CD14-positive monocyte (primary cell): ENCODE measurements around the gene MEIS1. TPM values are rescaled to one million over a fixed set of nuclear protein-coding genes. Genes with fewer than 3 reads are reported as not detected.

Experiments used
- DNase-seq, 3 donors: peaks; one replicate each; pipeline ENCODE4 v3.0.0-alpha.2; 2011 to 2022
- H2AFZ ChIP-seq: 2 replicates; pipeline ENCODE4 v1.6.0; 2012; ENCODE audit warnings: mild to moderate bottlenecking, low read depth, low read length, inconsistent platforms; ENCODE audit not compliant: insufficient read depth, poor library complexity, severe bottlenecking
- H3K27ac ChIP-seq, 2 donors: 1 replicate in 1 of 2; 2 replicates in 1 of 2; pipeline ENCODE4 v1.5.1; 2012 to 2013; ENCODE audit warnings: low read length in 2 of 2, control low read depth in 1 of 2, inconsistent platforms in 1 of 2, low read depth in 1 of 2, mild to moderate bottlenecking in 1 of 2
- H3K27me3 ChIP-seq, 2 donors: one replicate each; pipeline versions ENCODE4 v1.6.0 to v1.6.1; 2011 to 2013; ENCODE audit warnings: low read length in 2 of 2; ENCODE audit not compliant: control insufficient read depth in 2 of 2, insufficient read depth in 2 of 2
- H3K36me3 ChIP-seq, 2 donors: replicated peaks in 1 of 2; 1 replicate in 1 of 2; 2 replicates in 1 of 2; pipeline versions ENCODE4 v1.5.1 to v1.6.1; 2012 to 2013; ENCODE audit warnings: low read length in 2 of 2, control low read depth in 1 of 2, inconsistent platforms in 1 of 2, mild to moderate bottlenecking in 1 of 2; ENCODE audit not compliant: insufficient read depth in 2 of 2, control insufficient read depth in 1 of 2
- H3K4me1 ChIP-seq, 2 donors: 1 replicate in 1 of 2; 2 replicates in 1 of 2; pipeline versions ENCODE4 v1.5.1 to v1.6.1; 2012 to 2013; ENCODE audit warnings: low read length in 2 of 2, control low read depth in 1 of 2, inconsistent platforms in 1 of 2, mild to moderate bottlenecking in 1 of 2, moderate library complexity in 1 of 2; ENCODE audit not compliant: insufficient read depth in 2 of 2, control insufficient read depth in 1 of 2
- H3K4me2 ChIP-seq: replicated peaks from 2 replicates; pipeline ENCODE3; 2012; ENCODE audit warnings: low read length, moderate library complexity, mild to moderate bottlenecking; ENCODE audit not compliant: poor library complexity, severe bottlenecking; ENCODE audit errors: extremely low read depth
- H3K4me3 ChIP-seq, 3 experiments: fragments of 200-600 bp in 1 of 3; sonication (generic) in 1 of 3; replicated peaks in 1 of 3; 1 replicate in 2 of 3; 2 replicates in 1 of 3; pipeline ENCODE4 v1.5.1; 2011 to 2013; ENCODE audit warnings: low read length in 3 of 3, mild to moderate bottlenecking in 3 of 3, control low read depth in 2 of 3, low read depth in 2 of 3, inconsistent platforms in 1 of 3, moderate library complexity in 1 of 3
- H3K79me2 ChIP-seq: 2 replicates; pipeline ENCODE4 v1.6.0; 2012; ENCODE audit warnings: mild to moderate bottlenecking, control low read depth, inconsistent platforms, low read length, moderate library complexity; ENCODE audit not compliant: insufficient read depth
- H3K9ac ChIP-seq: 2 replicates; pipeline ENCODE4 v1.6.0; 2017; ENCODE audit warnings: low read length, mild to moderate bottlenecking; ENCODE audit not compliant: insufficient read depth, poor library complexity, severe bottlenecking
- H3K9me3 ChIP-seq, 2 donors: replicated peaks in 1 of 2; 1 replicate in 1 of 2; 2 replicates in 1 of 2; pipeline versions ENCODE4 v1.5.1 to v1.6.1; 2012 to 2013; ENCODE audit warnings: low read length in 2 of 2, control low read depth in 1 of 2; ENCODE audit not compliant: control insufficient read depth in 1 of 2, insufficient read depth in 1 of 2
- H4K20me1 ChIP-seq: 2 replicates; pipeline ENCODE4 v1.6.0; 2012; ENCODE audit warnings: mild to moderate bottlenecking, low read length, control low read depth, moderate library complexity; ENCODE audit not compliant: insufficient read depth
- H3K27ac Mint-ChIP-seq, 7 donors: one replicate each; pipeline ENCODE4 v1.8.0; 2020; ENCODE audit warnings: mild to moderate bottlenecking in 7 of 7, mixed read lengths in 7 of 7, moderate library complexity in 6 of 7, inconsistent platforms in 2 of 7
- H3K27me3 Mint-ChIP-seq, 3 donors: one replicate each; pipeline ENCODE4 v1.8.0; 2021 to 2022; ENCODE audit warnings: low read depth in 3 of 3, mild to moderate bottlenecking in 3 of 3, mixed read lengths in 3 of 3, moderate library complexity in 3 of 3, inconsistent platforms in 1 of 3
- H3K36me3 Mint-ChIP-seq, 2 donors: one replicate each; pipeline ENCODE4 v1.8.0; 2020; ENCODE audit warnings: mixed read lengths in 2 of 2, inconsistent platforms in 1 of 2, mild to moderate bottlenecking in 1 of 2
- H3K4me1 Mint-ChIP-seq: one replicate; pipeline ENCODE4 v1.8.0; 2020; ENCODE audit warnings: mild to moderate bottlenecking, mixed read lengths
- H3K4me3 Mint-ChIP-seq, 2 donors: one replicate each; pipeline ENCODE4 v1.8.0; 2020; ENCODE audit warnings: mild to moderate bottlenecking in 2 of 2, mixed read lengths in 2 of 2, moderate library complexity in 1 of 2
- H3K9me3 Mint-ChIP-seq, 7 donors: one replicate each; pipeline ENCODE4 v1.8.0; 2020 to 2022; ENCODE audit warnings: mixed read lengths in 7 of 7, mild to moderate bottlenecking in 6 of 7, moderate library complexity in 6 of 7, inconsistent platforms in 2 of 7
- WGBS: methylation state at CpG from one replicate; pipeline ENCODE4 v1.1.5; 2013; ENCODE audit warnings: missing lambda C conversion rate; ENCODE audit not compliant: insufficient coverage; 5-methylcytosine and 5-hydroxymethylcytosine counted together
- intact Hi-C, 2 donors: fragments of 100-400 bp; cut with micrococcal nuclease; formaldehyde crosslinking; loops; one replicate each; pipeline versions ENCODE4 v1.15.0 to v1.15.1; 2023
- polyA plus RNA-seq, 3 donors: library from polyadenylated mRNA; depleted of rRNA in 1 of 3; unstranded in 2 of 3; stranded (reverse) in 1 of 3; fragments of 300-500 nt in 2 of 3; fragments of >200 nt in 1 of 3; fragmentation: Illumina TruSeq in 2 of 3; gene quantifications; 1 replicate in 2 of 3; 2 replicates in 1 of 3; pipeline ENCODE4 v1.2.3, GENCODE V29; 2012 to 2021
- TF ChIP-seq, protein P1 (sequence below): fragments of 200-600 bp; IDR thresholded peaks from one replicate; pipeline ENCODE4 v1.8.0; 2022; ENCODE audit warnings: antibody characterized with exemption, mild to moderate bottlenecking

The MEIS1 gene
- polyA plus RNA-seq, 3 donors: 0.09 to 0.40 TPM; not detected in 1

DNA sequence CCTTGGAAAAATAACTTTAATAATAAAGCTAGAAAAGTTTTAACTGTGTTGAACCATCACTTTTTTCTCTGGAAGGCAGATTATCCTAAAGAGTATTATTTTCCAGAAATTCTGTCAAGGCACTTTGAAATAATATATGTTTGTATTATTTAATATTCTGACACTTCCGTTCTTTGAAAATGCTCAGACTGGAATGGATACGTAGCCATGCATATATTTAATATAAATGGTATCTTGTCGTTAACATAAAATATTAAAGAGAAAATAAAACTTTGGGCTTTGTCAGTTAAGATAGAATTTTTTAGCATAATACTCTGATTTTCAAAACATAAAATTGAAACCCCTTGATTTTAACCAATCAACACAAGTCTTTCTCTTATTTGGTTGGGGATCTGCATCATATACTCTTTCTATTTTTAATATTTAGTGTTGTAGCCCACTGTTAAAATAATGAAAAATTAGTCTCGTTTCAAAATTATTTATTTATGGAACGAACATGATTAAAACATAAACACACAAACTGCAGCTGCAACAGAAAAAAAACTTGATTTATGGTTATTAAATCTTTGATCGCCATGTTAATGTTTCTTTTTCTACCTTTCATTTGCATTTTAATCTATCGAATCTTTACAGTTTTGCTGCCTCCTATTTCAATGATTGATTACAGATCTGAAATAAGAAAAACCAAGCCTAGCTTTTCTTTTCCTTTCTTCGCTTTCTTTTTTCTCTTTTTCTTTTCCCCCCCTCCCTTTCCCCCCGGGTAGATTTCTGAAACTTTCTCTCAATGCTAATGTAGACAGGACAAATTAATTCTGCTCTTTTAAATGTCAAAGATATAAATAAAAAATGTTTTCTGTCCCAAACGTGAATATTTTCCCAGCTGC, 145.5 kb downstream of the MEIS1 start:
- Mint-ChIP-seq H3K27me3 (peaks cover 8 to 47% (median 10%) of the 10 kb centered on the region in 3 donors), H3K36me3 (no peaks in the 10 kb centered on the region), H3K4me1 (peaks cover 24% of the 10 kb centered on the region), H3K9me3 (peaks cover 0 to 14% (median 8%) of the 10 kb centered on the region in 7 donors), H3K4me3 (peak overlapping the region in 1 of 2 donors; percentile 78), H3K27ac (no peak overlapping the region)
- Histone ChIP-seq H3K27ac (no peak overlapping the region), H3K4me2 (no peak overlapping the region), H2AFZ (no peak overlapping the region), H4K20me1 (no peaks in the 10 kb centered on the region), H3K9ac (no peak overlapping the region), H3K9me3 (peaks cover 0 to 41% of the 10 kb centered on the region in 2 donors), H3K36me3 (no peaks in the 10 kb centered on the region), H3K4me3 (no peak overlapping the region), H3K79me2 (no peaks in the 10 kb centered on the region), H3K4me1 (peaks cover 24 to 25% of the 10 kb centered on the region in 2 donors), H3K27me3 (peaks cover 95 to 100% of the 10 kb centered on the region in 2 donors)
- intact Hi-C loops: no loop called here
- DNase-seq: no peak
- TF ChIP-seq, protein P1, sequence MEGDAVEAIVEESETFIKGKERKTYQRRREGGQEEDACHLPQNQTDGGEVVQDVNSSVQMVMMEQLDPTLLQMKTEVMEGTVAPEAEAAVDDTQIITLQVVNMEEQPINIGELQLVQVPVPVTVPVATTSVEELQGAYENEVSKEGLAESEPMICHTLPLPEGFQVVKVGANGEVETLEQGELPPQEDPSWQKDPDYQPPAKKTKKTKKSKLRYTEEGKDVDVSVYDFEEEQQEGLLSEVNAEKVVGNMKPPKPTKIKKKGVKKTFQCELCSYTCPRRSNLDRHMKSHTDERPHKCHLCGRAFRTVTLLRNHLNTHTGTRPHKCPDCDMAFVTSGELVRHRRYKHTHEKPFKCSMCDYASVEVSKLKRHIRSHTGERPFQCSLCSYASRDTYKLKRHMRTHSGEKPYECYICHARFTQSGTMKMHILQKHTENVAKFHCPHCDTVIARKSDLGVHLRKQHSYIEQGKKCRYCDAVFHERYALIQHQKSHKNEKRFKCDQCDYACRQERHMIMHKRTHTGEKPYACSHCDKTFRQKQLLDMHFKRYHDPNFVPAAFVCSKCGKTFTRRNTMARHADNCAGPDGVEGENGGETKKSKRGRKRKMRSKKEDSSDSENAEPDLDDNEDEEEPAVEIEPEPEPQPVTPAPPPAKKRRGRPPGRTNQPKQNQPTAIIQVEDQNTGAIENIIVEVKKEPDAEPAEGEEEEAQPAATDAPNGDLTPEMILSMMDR: no peak
- 0% methylated on average over 1 of the region's 10 CpGs for WGBS

DNA sequence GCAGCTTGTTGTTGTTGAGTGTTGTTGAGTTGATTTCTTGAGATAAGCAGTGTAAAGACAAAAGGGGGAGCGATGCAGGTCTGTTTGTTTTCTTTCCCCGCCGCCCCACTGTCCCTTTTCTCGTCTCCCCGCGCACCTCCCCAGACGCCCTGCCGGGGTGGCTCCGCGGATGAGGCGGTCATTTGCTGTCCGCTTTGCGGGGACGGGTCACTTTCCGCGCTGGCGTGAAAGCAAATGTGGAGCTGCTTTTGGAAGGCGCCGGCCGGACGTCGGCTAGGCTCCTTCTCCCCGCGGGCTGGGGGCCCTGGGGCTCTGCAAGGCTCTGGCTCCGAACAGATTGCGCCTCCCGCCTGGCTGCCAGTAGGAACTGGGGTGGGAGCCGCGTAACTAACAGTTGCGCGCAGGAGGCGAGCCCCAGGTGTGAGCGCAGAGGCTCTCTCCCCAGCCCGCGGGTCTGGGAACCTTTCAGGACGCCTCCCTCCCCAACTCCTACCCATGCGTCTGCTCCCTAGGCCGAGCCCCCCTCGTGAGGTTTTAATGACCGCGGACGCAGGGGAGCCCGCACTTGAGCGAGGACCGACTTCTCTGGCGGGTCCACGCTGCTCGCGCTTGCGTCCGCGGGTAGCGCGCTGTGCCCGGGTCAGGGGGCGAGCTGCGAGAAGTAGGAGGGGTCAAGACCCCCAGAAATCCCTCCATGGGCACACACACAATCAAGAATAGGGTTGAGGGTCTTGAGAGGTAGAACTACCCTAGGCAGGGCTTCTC, 146.6 kb downstream of the MEIS1 start:
- no peak for DNase-seq
- under 1% methylated on average over 42 of the region's 57 CpGs for WGBS
- Mint-ChIP-seq H3K9me3 (peaks cover 0 to 13% (median 8%) of the 10 kb centered on the region in 7 donors), H3K36me3 (no peaks in the 10 kb centered on the region), H3K4me3 (peak overlapping the region in 1 of 2 donors; percentile 78), H3K27ac (no peak overlapping the region), H3K4me1 (peaks cover 17% of the 10 kb centered on the region), H3K27me3 (peaks cover 9 to 43% (median 10%) of the 10 kb centered on the region in 3 donors)
- H3K27me3 ChIP-seq: peaks cover 93 to 100% of the 10 kb centered on the region in 2 donors
- no peak overlapping the region for H2AFZ ChIP-seq
- TF ChIP-seq, protein P1: no peak
- H3K9me3 ChIP-seq: peaks cover 0 to 39% of the 10 kb centered on the region in 2 donors
- H3K4me1 ChIP-seq: peaks cover 14 to 15% of the 10 kb centered on the region in 2 donors
- no peaks in the 10 kb centered on the region for H4K20me1 ChIP-seq
- H3K27ac ChIP-seq: no peak overlapping the region
- intact Hi-C loops: no loop called here
- H3K79me2 ChIP-seq: no peaks in the 10 kb centered on the region
- no peaks in the 10 kb centered on the region for H3K36me3 ChIP-seq
- no peak overlapping the region for H3K9ac ChIP-seq
- no peak overlapping the region for H3K4me3 ChIP-seq
- H3K4me2 ChIP-seq: no peak overlapping the region
